CD4-positive, alpha-beta T cell treated with Interleukin-6 at 100 ng/mL for 8 hours (primary cell): ENCODE measurements around the gene ATXN7.

Experiments
- DNase-seq: peaks from one replicate; pipeline ENCODE4 v3.0.0-alpha.2; 2020; ENCODE audit warnings: mixed read lengths, low spot score

ATXN7 gene

DNA sequence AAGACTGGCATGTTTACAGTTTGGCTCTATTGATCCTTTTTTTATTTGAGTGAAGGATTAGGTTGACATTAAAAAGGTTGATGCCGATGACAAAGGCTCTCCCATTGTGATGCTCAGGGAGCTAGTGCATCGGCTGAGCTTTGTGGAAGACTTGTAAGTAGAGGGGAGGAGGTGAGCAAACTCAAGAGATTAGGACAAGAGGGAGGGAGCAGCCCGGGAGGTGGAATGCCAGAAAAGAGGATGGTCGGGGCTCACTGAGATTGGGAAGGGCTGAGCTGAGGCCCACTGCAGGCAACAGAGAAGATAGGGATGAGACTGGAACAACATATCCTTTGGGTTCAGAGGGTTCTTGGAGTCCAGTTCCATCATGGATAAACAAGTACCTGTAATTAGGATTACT lies 186.2 kb downstream of the ATXN7 start:
- no peak for DNase-seq
